Measurements from ENCODE around the gene CEACAM16. TPM values are rescaled to one million over a fixed set of nuclear protein-coding genes. Genes with fewer than 3 reads are reported as not detected.

Gene CEACAM16
- total and polyA plus RNA-seq, 9 of the 15 experiments (the other 6 are each of a cell fraction or from before 2014, with no cell fraction given): not detected

DNA sequence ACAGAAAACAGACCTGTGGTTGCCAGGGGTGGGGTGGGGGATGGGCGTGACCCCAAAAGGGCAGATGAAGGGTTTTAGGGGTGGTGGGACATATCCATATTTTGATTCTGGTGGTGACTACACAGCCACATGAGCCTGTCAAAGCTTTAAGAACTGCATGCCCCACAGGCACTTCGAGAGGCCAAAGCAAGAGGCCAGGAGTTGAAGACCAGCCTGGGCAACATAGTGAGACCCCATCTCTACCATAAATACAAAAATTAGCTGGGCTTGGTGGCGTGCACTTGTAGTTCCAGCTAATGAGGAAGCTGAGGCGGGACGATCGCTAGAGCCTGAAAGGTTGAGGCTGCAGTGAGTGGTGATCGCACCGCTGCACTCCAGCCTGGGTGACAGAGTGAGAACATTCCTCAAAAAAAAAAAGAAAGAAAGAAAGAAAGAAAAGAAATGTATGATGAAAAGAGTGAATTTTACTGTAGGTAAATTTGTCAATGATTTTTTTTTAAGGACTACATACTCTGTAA, 30.6 kb downstream of the CEACAM16 start (continued):
- TF ChIP-seq, protein P1, sequence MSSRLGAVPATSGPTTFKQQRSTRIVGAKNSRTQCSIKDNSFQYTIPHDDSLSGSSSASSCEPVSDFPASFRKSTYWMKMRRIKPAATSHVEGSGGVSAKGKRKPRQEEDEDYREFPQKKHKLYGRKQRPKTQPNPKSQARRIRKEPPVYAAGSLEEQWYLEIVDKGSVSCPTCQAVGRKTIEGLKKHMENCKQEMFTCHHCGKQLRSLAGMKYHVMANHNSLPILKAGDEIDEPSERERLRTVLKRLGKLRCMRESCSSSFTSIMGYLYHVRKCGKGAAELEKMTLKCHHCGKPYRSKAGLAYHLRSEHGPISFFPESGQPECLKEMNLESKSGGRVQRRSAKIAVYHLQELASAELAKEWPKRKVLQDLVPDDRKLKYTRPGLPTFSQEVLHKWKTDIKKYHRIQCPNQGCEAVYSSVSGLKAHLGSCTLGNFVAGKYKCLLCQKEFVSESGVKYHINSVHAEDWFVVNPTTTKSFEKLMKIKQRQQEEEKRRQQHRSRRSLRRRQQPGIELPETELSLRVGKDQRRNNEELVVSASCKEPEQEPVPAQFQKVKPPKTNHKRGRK (tag; IDR thresholded peaks at IDR 0.05): no peak

DNA sequence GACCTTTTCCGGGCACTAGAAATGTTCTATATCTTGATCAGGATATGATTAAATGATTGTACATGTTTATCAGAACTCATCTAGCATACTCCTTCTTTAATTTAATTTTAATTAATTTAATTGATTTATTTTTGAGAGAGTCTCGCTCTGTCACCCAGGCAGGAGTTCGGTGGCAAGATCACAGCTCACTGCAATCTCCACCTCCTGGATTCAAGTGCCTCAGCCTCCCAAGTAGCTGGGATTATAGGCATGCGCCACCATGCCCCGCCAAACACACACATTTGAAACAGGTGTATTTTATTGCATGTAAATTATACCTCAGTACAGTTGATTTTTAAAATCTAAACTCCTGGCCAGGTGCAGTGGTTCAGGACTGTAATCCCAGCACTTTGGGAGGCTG, 32.1 kb downstream of the CEACAM16 start:
- no peaks in the 10 kb centered on the region for H3K9me3 ChIP-seq (replicated peaks; ENCODE audit: control insufficient read depth, insufficient read depth, low read depth, low read length)
- H3K27me3 ChIP-seq (ENCODE audit: control insufficient read depth in 2 of 2, insufficient read depth in 2 of 2, low read length in 2 of 2): no peaks in the 10 kb centered on the region
- no peak overlapping the region for H2AFZ ChIP-seq (ENCODE audit: low read depth, low read length)
- no TSS peak for BruUV-seq (replicated peaks)
- no peak overlapping the region for H3K4me2 ChIP-seq (ENCODE audit: insufficient read depth, low read length)
- no peak for DNase-seq (ENCODE audit: extremely low read depth in 1 of 4, low spot score in 3 of 4)
- H4K20me1 ChIP-seq (replicated peaks; ENCODE audit: control insufficient read depth, insufficient read depth, low read length): no peaks in the 10 kb centered on the region
- H3K4me1 ChIP-seq (replicated peaks in 1 of 2; ENCODE audit: control insufficient read depth in 2 of 2, insufficient read depth in 2 of 2, low read length in 2 of 2): no peaks in the 10 kb centered on the region; a peak in 1 of 5 replicates
- POLR2A ChIA-PET: interaction anchor here (0.5 to 1.7 kb wide), 4 partner anchors 9 to 960 kb away, joined by 3 to 5 read pairs (median 3); partner anchors contain the start of gene CLASRP
- TF ChIP-seq MYNN (IDR thresholded peaks at IDR 0.05) (no peak), MYNN (CRISPR knock-in tag; IDR thresholded peaks at IDR 0.05) (no peak), ZBTB8A (IDR thresholded peaks at IDR 0.05; ENCODE audit: partially characterized antibody) (no peak), MTA2 (IDR thresholded peaks at IDR 0.05; ENCODE audit: low read depth) (no peak), SRSF9 (IDR thresholded peaks at IDR 0.05; ENCODE audit: borderline replicate concordance, low read depth, low read length) (no peak), NR2F6 (CRISPR knock-in tag; IDR thresholded peaks at IDR 0.05) (no peak)
- H3K9me1 ChIP-seq (ENCODE audit: control insufficient read depth, insufficient read depth, low read length): no peaks in the 10 kb centered on the region
- in situ Hi-C loops (cut with MboI) (no loop called here), intact Hi-C loops (cut with micrococcal nuclease) (no loop called here)
- H3K27ac ChIP-seq (ENCODE audit: extremely low read depth, low read depth, low read length): no peak overlapping the region
- no peak overlapping the region for H3K4me3 ChIP-seq
- H3K79me2 ChIP-seq (ENCODE audit: control insufficient read depth, insufficient read depth, low read length): no peaks in the 10 kb centered on the region
- no peaks in the 10 kb centered on the region for H3K36me3 ChIP-seq (ENCODE audit: control insufficient read depth, insufficient read depth, low read length)
- ATAC-seq: no peak
- FAIRE-seq: no peak
- no peak overlapping the region for H3K9ac ChIP-seq (ENCODE audit: insufficient read depth in 1 of 2, low read depth in 2 of 2, low read length in 2 of 2)
- CTCF ChIA-PET (ENCODE audit: low intra/inter-chr PET ratio): no interaction called here
- WGBS (ENCODE audit: insufficient coverage, low coverage, missing lambda C conversion rate): 55% methylated on average over 5 of the region's 5 CpGs
